IPS-18a (cell line): ENCODE results near the gene GINS3.

Source experiments
- H3K27ac ChIP-seq: one replicate; pipeline ENCODE4 v1.5.1; 2013; ENCODE audit warnings: low read length
- H3K27me3 ChIP-seq: one replicate; pipeline ENCODE4 v1.6.1; 2013; ENCODE audit warnings: mild to moderate bottlenecking, low read length; ENCODE audit not compliant: control insufficient read depth, insufficient read depth
- H3K36me3 ChIP-seq: one replicate; pipeline ENCODE4 v1.6.1; 2013; ENCODE audit warnings: low read depth, low read length; ENCODE audit not compliant: control insufficient read depth
- H3K4me1 ChIP-seq: one replicate; pipeline ENCODE4 v1.6.1; 2013; ENCODE audit warnings: low read depth, low read length; ENCODE audit not compliant: control insufficient read depth
- H3K4me3 ChIP-seq: one replicate; pipeline ENCODE4 v1.5.1; 2013; ENCODE audit warnings: low read length
- H3K9ac ChIP-seq: one replicate; pipeline ENCODE4 v1.6.1; 2013; ENCODE audit warnings: mild to moderate bottlenecking, low read length, moderate library complexity
- H3K9me3 ChIP-seq: one replicate; pipeline ENCODE4 v1.6.1; 2013; ENCODE audit warnings: low read depth, low read length; ENCODE audit not compliant: control insufficient read depth

Gene GINS3

DNA sequence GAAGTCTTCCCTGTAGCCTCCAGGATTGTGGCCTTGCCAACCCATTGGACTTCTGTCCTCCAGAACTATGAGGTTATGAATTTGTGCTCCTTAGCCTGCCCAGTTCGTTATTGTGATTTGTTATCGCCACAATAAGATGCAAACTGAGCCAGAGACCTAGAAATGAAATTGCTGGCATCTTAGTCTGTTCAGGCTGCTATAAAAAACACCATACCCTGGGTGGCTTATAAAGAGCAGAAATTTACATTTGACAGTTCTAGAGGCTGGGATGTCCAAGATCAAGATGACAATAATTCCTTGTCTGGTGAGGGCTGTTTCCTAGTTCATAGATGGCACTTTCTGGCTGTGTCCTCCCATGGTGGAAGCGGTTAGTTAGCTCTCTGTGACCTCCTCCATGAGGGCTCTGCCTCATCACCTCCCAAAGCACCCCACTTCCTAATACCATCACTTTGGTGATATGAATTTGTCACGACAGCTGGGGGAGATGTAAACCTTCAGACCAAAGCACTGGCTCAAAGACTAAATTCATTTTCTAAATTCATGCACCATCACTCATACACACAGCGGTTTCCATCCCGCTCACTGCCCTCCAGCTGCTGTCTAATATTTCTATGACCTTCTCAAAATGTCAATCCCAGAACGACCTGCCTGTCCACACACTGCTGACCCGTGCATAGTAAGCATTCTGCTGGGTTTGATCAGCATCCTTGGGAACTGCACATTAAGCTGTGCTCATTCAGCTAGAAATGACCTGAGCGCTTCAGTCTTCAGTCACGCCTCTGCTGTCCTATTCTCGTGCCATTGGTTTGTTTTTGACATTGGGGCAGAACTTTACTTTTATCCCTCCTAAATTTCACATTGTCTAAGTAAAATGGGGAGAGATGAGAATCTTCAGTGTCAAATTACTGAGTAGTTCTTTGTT lies 36.6 kb downstream of the GINS3 start:
- H3K27ac ChIP-seq: no peak overlapping the region
- no peaks in the 10 kb centered on the region for H3K4me1 ChIP-seq
- H3K36me3 ChIP-seq: no peaks in the 10 kb centered on the region
- H3K4me3 ChIP-seq: no peak overlapping the region
- no peak overlapping the region for H3K9ac ChIP-seq
- no peaks in the 10 kb centered on the region for H3K9me3 ChIP-seq
- H3K27me3 ChIP-seq: no peaks in the 10 kb centered on the region

DNA sequence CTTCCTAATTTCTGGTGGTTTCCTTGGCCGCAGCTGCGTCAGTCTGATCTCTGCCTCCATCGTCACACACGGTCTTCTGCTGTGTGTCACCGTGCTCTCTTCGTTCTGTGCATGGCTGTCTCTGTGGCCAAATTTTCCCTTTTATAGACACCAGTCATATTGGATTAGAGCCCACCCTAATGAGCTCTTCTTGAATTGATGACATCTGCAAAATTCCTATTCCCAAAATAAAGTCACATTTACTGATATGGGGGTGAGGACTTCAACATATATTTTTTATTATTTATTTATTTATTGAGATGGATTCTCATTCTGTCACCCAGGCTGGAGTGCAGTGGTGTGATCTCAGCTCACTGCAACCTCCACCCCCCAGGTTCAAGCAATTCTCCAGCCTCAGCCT lies 38.4 kb downstream of the GINS3 start:
- Histone ChIP-seq H3K27me3 (no peaks in the 10 kb centered on the region), H3K4me1 (no peaks in the 10 kb centered on the region), H3K9me3 (no peaks in the 10 kb centered on the region), H3K36me3 (no peaks in the 10 kb centered on the region), H3K9ac (no peak overlapping the region), H3K27ac (no peak overlapping the region), H3K4me3 (no peak overlapping the region)

DNA sequence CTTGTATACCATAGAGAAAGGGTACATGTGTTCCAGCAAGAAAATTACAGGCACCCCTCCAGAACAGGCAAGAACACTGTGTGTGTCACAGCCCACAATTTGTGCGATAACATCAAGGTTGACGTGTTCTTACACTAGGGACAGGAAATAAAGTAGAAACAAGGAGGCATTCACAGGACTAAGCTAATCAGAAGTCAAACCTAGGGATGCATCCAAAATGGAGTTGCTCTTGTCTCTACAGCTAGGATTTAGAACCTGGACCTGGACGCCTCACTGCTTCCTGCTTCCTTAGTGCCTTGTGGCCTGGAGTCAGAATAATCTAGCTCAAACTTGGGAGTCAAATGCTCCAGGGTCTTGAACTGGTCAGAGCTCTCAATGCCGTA lies 41.3 kb downstream of the GINS3 start:
- no peak overlapping the region for H3K4me3 ChIP-seq

DNA sequence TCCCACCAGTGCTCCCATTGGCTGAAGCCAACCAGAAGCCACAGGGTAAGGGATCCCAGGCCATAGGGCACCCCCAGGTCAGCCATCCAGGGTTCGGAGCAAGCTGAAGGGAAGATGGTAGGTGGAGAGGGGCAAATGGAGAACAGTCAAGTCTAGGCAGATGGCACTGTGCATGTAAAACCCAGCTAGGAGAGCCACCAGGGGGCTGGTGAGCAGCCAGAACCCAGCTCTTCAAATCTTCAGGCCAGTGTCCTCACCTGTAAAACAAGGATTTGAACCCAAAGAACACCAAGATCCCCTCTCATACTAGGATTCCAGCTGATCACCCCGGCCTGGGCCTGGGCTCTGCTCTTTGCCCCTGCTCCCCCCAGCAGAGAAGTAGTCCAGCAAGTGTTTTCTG lies 43.5 kb downstream of the GINS3 start:
- Histone ChIP-seq H3K27ac (no peak overlapping the region), H3K9ac (no peak overlapping the region), H3K4me1 (no peaks in the 10 kb centered on the region), H3K4me3 (no peak overlapping the region), H3K27me3 (no peaks in the 10 kb centered on the region), H3K9me3 (no peaks in the 10 kb centered on the region), H3K36me3 (no peaks in the 10 kb centered on the region)

More for the DNA sequence above, 41.3 kb downstream of the GINS3 start:
- Histone ChIP-seq H3K4me1 (no peaks in the 10 kb centered on the region), H3K36me3 (no peaks in the 10 kb centered on the region), H3K9me3 (no peaks in the 10 kb centered on the region), H3K9ac (no peak overlapping the region), H3K27me3 (no peaks in the 10 kb centered on the region), H3K27ac (no peak overlapping the region)

DNA sequence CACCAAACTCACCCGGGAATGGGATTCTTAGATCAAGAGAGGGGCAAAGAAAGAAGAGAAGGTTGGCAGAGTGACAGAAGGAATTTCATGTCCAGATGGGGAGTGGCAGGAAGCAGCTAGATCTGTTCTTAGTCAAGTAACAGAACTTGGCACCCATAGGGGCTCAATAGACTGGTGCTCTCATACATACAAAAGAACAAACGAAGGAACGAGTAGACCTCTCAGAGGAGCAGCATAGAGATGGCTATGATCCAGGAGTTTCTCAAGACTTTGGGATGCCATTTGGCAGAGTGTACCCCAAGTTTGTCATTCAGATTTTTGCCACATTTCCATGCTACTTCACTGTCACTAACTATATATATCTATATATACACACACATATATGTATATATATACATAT lies 47.9 kb downstream of the GINS3 start:
- Histone ChIP-seq H3K36me3 (no peaks in the 10 kb centered on the region), H3K9ac (no peak overlapping the region), H3K4me3 (no peak overlapping the region), H3K27ac (no peak overlapping the region), H3K27me3 (no peaks in the 10 kb centered on the region), H3K4me1 (no peaks in the 10 kb centered on the region), H3K9me3 (no peaks in the 10 kb centered on the region)

DNA sequence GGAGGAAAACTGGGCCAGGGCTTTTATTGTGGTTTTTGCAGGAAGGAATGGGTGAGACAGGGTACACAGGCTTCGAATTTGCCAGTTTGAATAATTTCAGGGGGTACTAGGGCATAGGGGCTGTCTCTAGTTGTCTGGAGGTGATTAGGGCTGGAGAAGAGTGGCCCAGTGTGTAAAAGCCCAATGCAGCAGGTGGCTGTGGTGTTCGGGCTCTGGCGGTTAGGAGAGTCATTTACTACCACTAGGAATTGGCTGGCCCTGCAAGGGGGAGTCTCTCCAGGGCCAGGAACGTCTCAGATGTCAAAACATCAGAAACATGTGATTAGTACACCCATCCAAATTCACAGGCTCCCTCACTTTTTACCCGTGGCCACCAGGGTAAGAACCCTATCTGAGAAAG lies 50.3 kb downstream of the GINS3 start:
- Histone ChIP-seq H3K4me3 (no peak overlapping the region), H3K9me3 (no peaks in the 10 kb centered on the region), H3K9ac (no peak overlapping the region), H3K27me3 (no peaks in the 10 kb centered on the region), H3K4me1 (no peaks in the 10 kb centered on the region), H3K27ac (no peak overlapping the region), H3K36me3 (no peaks in the 10 kb centered on the region)

DNA sequence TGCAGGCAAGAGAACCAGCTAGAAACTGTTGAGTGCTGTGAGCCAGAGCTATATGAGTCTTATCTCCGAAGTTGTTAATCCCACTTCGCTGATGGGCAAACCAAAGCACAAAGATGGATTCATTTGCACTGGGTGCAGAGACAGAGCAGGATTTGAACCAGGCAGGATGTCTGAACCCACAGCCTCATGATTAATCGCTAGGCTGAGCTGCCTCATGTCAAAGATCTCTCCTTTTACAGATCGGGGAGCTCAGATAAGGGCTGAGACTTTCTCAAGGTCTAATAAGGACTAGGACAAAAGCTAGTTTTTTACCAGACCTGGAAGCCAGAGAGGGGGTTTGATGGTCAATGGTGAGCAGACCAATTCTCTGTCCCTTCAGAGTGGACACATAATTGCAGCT lies 51.5 kb downstream of the GINS3 start:
- no peaks in the 10 kb centered on the region for H3K27me3 ChIP-seq
- no peaks in the 10 kb centered on the region for H3K4me1 ChIP-seq
- no peaks in the 10 kb centered on the region for H3K36me3 ChIP-seq
- no peak overlapping the region for H3K27ac ChIP-seq
- H3K9me3 ChIP-seq: no peaks in the 10 kb centered on the region
- H3K4me3 ChIP-seq: no peak overlapping the region
- H3K9ac ChIP-seq: no peak overlapping the region

DNA sequence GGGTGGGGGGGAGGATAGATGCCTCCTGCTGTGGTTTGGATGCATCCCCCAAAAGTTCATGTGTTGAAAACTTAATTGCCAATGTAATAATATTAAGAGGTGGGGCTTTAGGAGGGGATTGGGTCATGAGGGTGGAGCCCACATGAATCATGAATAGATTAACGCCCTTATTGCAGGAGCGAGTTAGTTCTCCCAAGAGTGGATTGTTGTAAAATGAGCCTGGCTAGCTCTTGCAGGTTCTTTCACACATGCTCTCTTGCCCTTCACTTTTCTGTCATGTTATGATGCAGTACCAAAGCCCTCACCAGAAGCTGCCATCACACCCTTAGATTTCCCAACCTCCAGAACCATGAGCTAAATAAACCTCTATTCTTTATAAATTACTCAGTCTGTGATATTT lies 52.0 kb downstream of the GINS3 start:
- no peaks in the 10 kb centered on the region for H3K9me3 ChIP-seq

DNA sequence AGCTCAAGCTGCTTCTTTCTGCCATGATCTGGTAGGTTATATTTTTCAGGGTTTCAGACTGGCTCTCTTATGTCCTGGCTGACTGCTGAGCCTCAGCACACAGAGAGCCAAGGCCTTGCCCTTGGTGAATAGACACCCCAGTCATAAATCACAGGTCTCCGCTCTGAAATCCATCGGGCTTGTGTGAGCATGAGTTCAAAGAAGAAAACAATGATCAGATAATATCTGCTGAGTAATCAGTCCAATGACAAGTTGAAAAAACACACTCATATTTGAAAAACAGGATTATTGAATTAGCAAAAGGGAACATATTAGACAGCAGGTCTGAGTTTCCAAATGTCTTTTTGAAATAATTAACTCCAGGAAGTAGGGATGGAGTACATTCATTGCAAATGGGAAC lies 56.6 kb downstream of the GINS3 start:
- Histone ChIP-seq H3K27me3 (no peaks in the 10 kb centered on the region), H3K27ac (no peak overlapping the region), H3K9me3 (no peaks in the 10 kb centered on the region), H3K36me3 (no peaks in the 10 kb centered on the region), H3K4me3 (no peak overlapping the region), H3K9ac (no peak overlapping the region), H3K4me1 (no peaks in the 10 kb centered on the region)

More for the DNA sequence above, 52.0 kb downstream of the GINS3 start:
- Histone ChIP-seq H3K4me3 (no peak overlapping the region), H3K27ac (no peak overlapping the region), H3K36me3 (no peaks in the 10 kb centered on the region), H3K9ac (no peak overlapping the region), H3K4me1 (no peaks in the 10 kb centered on the region), H3K27me3 (no peaks in the 10 kb centered on the region)

DNA sequence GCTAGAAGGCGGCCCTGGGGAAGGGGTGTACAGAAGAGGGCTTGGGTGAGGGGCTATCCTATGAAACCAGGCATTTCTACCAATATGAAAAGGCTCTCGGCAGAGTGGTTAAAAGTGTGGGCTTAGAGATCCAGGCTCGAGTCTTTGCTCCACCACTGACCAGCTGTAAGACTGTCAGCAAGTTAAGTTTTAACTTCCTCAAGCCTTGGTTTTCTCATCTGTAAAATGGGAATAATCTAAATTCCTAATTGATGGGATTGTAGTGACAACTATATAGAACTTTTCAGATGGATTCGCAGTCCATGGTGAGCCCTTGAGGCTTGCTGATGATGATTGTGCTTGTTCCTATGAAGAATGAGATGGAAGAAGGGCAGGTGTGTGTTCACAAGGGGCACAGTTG lies 57.0 kb downstream of the GINS3 start:
- Histone ChIP-seq H3K27me3 (no peaks in the 10 kb centered on the region), H3K9me3 (no peaks in the 10 kb centered on the region), H3K36me3 (no peaks in the 10 kb centered on the region), H3K4me3 (no peak overlapping the region), H3K9ac (no peak overlapping the region), H3K27ac (no peak overlapping the region), H3K4me1 (no peaks in the 10 kb centered on the region)

DNA sequence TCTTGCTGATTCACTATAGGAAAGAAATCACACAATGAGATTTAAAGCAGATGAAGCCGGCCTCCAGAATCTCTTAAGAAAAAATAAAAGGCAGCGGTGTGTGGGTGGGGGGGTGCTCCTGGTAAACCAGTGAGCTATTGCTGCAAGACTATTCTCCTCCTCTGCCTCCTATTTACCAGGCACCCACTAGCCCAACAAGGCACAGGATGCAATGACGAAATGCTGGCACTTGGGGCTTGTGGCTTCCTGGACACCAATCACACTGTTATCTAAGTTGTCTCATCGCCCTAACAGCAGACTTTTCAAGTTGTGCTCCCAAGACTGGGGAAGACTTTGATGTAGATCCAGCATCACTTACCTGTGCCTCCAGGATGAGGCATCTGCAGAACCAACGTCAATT lies 57.5 kb downstream of the GINS3 start:
- H3K4me1 ChIP-seq: no peaks in the 10 kb centered on the region

DNA sequence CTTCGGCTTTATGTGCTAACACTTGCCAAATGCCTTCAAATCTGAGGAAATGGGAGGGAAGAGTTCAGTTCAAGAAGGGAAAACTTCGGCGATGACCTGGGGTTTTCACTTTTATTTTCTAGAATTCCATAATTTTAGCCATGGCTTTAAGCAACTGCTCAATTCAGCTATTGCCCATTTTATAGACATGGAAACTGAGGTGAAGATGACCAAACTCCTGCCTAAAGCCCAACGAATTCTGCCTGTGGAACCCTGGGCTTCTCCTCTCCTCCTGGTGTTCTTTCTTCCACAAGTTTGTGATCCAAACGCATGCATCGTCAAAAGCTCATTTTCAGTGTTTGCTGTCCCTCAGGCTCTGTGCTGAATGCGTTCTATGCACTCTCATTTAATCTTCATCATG lies 58.3 kb downstream of the GINS3 start:
- H3K4me3 ChIP-seq: no peak overlapping the region
- no peaks in the 10 kb centered on the region for H3K36me3 ChIP-seq
- H3K9ac ChIP-seq: no peak overlapping the region

More for the DNA sequence above, 57.5 kb downstream of the GINS3 start:
- Histone ChIP-seq H3K9me3 (no peaks in the 10 kb centered on the region), H3K4me3 (no peak overlapping the region), H3K36me3 (no peaks in the 10 kb centered on the region), H3K9ac (no peak overlapping the region), H3K27me3 (no peaks in the 10 kb centered on the region), H3K27ac (no peak overlapping the region)

More for the DNA sequence above, 58.3 kb downstream of the GINS3 start:
- Histone ChIP-seq H3K27ac (no peak overlapping the region), H3K9me3 (no peaks in the 10 kb centered on the region), H3K27me3 (no peaks in the 10 kb centered on the region), H3K4me1 (no peaks in the 10 kb centered on the region)
